CD4-positive, alpha-beta T cell treated with Interleukin-15 for 4 hours (primary cell): ENCODE data around the gene FGGY.
"Not testable (repeated sequence)": the region's sequence is repeated elsewhere in the genome, so short reads cannot be mapped to it uniquely, and the experiment has no call there.

Experiments used
- DNase-seq: peaks from one replicate; pipeline ENCODE4 v3.0.0-alpha.2; 2020; ENCODE audit warnings: low spot score

FGGY gene

GRCh38 chr1:59735927-59736326 is 439.0 kb downstream of the FGGY start:
- DNase-seq = not testable (repeated sequence)

DNA sequence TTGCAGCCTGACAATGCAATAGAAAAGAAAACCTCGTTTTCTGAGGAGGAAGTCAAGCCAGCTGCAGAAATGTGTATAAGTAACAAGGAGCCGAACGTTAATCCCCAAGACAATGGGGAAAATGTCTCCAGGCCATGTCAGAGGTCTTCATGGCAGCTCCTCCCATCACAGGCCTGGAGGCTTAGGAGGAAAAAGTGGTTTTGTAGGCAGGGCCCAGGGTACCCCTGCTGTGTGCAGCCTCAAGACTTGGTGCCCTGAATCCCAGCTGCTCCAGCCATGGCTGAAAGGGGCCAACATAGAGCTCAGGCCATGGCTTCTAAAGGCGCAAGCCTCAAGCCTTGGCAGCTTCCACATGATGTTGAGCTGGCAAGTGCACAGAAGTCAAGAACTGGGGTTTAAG is 439.9 kb downstream of the FGGY start:
- no peak for DNase-seq

DNA sequence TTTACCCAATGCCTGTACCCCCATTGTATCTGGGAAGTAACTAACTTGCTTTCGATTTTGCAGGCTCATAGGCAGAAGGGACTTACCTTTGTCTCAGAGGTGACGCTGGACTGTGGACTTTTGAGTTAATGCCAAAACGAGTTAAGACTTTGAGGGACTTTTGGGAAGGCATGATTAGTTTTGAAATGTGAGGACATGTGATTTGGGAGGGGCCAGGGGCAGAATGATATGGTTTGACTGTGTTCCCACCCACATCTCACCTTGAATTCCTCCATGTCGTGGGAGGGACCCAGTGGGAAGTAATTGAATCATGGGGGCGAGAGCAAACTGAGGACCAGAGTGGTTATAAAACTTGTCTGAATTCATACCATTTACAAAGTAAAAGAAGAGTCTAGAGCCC is 440.7 kb downstream of the FGGY start:
- DNase-seq = no peak

DNA sequence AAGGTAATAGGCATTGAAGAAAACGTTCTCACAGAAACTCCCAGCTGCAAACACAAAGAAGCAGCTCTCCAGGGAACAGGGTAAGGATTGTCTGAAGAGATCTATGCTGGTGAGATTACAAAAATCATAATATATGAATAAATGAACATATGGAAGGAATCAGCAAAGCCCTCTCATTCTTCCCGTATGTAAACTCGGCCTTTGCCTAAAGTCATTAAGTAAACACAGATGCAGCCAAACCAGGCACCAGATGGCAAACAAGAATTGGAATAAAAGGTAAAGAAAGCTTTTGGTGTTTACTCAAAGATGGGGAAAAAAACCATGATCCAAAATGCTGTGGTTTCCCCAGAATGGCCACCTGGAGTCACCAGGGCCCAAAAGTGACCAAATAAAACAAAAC is 441.3 kb downstream of the FGGY start:
- DNase-seq = no peak

- no peak for DNase-seq
Measured at GRCh38 chr1:59738591-59739015, 441.7 kb downstream of the FGGY start.

DNA sequence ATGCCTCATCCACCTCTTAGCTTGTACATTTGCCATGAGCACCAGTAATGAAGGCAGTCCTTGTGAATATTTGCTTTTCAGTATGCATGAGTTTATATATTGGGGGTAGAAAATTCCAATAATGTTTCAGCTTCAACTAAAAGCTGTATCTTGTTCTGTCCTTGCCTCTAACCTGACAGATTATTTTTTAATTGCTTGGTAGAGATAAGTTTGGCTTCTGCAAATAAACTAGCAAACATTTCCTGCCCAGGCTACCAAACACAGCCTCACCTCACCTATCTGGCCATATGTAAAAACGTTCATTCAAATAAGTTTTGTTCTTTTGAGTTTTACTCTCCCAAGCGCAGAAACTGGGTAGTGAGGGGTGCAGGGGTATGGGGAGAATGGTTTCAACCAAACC is 442.2 kb downstream of the FGGY start:
- no peak for DNase-seq

DNA sequence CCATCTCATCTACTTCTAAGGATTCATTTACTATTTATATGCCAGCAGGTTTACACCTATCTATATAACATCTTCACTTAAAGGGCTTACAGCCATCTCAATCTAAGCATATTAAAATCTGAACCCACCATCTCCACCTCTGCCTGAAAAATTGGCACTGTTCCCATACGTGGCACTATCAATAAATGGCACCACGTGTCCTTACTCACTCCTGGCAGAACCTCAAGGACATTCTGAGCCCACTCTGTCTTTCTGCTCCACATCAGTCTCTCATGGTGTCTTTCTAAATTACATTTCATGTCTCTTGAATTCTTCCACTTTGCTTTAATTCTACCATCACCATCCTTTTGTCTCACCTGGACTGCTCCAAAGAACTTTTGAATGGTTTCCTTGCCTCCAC is 445.6 kb downstream of the FGGY start:
- DNase-seq = no peak

DNA sequence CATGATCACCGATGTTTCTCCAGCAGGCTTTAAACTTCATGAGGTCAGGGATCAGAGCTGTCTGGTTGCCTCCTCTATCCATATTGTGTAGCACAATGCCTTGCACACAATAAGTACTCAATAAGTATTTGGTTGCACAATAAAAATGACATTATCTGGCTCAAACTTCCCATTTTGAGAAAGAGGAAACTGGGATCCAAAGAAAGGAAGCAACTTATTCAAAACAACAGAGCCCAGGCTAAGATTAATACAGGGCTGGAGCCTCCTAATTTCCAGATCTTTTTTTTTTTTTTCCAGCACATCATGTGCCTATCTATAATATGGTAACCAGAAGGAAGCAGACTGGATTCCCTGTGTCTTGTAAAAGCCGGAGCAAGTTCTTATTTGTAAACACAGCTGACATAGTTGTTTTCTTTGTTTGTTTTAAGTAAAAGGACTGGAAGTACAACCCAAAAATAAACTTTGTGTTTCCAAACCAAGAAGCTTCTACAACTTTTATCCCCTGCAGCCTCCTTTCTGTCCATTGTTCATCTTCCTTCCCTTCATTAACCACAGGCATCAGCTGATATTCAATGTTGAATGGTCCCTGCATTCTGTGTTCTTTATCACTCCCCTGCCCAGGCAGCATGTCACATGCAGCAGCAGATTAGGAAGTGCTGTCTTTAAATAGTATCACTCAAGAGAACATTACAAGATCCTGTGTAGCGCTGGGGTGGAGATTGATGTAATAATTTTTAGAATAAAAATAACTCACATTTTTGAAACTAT is 446.6 kb downstream of the FGGY start:
- DNase-seq = no peak

DNA sequence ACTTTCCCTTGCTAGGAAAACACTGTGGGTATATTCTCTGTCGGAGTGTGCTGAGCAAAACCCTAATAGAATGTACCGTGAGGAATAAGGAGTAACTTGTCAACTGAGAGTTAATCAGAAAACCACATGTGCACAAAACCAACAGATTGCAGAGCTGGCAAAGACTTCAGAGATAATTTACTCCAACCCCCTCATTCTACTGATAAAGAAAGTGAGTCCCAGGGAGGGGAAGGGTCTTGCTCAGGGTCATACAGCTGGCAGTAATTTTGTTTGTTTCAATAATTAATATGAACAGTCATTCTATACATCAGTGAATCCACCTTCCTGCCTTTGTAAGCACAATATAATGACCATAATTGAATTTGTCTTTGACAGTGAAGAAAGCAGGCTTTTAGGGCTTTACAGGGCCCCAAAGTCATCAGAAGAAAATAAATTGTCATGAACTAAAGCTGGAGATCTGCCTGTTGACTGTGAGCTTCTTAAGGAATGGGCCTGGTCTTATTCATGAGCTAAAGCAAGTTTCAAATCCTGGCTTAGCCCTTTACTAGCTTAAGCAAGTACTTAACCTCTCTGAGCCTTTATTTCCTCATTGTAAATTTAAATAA is 450.6 kb downstream of the FGGY start:
- DNase-seq = no peak

DNA sequence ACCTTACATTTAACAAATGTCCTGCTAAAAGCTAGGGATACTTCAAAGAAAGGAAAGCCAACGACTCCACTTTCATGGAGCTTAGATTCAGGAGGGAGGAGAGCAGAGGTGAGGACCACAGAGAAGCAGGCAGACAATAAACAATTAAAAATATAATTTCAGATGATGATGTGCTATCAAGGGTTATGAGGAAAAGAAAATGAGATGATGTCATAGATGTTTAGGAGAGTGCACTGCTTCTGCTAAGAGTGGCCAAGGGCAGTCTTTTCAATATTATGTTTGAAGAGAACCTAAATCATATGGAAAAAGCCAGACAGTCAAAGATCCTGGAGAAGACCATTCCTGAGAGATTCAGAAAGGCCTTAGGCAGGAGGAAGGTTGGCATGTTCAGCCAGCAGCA is 451.2 kb downstream of the FGGY start:
- DNase-seq = no peak

DNA sequence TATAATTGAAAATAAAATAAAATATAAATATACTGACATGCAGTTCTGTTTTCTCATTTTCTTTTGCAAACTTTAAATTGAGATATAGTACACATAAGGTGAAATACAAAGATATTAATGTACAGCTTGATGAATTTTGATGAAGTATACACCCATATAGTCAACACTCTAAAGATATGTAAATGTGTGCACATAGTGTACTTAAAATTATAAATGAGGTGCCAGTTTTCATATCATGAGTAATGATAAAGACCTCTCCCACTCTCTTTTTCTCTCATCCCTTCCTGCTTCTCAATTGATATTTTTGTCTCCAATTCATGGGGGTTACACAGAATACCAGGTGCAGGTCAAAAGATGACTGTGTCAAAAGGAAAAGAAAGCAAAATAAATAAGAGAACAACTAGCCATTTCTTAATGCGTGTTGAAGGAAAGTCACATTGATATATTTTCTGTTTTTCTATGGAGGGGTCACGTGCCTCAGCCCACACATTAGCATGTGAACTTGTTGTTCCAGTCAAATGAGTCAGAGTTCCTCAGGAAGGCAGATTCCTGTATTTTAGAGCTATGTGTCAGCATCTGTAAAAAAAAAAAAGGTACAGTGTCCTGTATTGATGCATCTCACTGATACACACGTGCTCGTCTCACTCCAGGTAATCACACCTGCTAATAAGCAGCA is 453.6 kb downstream of the FGGY start:
- DNase-seq = no peak

- no peak for DNase-seq
Measured at GRCh38 chr1:59751004-59751395, 454.1 kb downstream of the FGGY start.

GRCh38 chr1:59751801-59752200 is 454.9 kb downstream of the FGGY start:
- no peak for DNase-seq

GRCh38 chr1:59752556-59753414 is 455.9 kb downstream of the FGGY start:
- DNase-seq = no peak

GRCh38 chr1:59755069-59755685 is 458.3 kb downstream of the FGGY start:
- no peak for DNase-seq

DNA sequence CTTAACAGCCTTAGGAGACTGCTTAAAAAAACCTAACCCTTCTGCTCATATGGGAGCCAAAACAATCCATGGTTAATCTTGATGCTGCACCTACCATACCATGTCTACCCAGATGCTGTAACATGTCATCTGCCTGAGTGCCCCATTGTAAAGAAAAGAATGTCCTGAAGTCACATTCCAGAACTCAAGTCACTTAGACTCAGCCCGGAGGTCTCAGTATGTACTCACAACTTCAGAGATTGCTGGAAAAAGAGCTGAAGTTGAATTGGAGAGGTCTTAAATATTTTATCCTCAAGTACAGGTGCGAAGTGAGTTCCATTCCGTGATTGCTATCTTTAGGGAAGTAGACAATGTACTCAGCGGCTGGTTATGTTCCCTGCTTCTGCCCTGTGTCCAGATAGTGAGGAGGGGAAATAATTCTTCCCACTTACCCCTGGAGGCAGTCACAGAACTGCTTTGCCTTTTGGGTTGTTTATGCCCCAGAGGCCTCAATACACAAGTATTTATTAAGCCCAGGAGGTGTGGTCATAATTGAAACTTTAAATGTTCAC is 460.4 kb downstream of the FGGY start:
- DNase-seq = no peak

DNA sequence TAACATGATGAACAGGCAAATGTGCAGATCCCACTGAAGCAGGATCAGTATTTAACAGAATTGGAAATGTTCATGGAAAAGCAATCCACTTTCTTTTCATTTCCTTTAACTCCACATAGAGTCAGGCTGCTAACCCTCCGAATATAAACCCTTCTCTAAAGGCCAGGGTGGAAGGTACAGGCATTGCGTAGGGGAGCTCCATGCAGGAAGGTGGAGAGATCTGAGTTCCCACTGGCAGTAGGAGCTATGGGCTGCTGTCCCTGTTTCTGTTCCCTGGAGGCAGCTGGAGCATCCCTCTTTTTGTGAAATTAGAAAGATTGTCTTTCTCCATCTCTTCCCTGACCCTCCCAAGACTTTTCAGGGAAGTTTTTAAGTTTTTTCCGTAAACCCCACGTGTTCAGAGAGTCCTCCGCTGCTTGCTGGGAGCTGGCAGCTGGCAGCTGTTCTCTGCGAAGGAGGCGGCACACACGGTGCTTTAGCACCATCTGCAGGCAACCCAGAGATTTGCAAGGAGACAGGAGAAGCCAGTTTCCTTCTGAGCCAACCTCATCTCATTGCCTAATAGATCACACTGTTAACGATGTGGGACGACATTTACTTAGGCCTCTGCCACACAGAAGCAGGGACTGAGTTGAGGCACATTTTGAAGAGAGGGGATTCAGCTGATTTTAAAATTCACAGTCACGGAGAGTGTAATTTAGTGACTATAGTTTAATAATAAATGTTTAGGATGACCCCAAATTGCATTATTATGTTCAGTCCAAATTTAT is 462.4 kb downstream of the FGGY start:
- peak; percentile 69 for DNase-seq

DNA sequence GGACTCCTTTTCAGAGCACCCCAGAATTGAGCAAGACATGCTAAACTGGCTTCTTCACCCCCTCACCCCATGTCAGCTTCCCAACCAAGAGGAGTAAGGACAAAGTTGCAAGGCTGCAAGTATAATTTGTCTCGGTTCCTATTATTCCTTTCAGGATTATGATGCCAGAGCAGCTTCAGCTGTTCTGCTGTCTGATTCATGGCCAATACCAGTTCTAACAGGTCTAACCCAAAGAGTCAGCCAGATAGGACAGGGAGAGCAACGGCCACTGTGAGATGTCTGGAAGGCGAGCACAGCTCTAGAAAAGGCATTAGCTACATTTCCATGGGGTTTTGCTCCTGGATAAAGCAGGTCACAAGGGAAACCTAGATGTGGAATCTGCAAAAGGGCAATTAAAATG is 464.5 kb downstream of the FGGY start:
- DNase-seq = no peak

- no peak for DNase-seq
Measured at GRCh38 chr1:59763418-59763817, 466.5 kb downstream of the FGGY start.

DNA sequence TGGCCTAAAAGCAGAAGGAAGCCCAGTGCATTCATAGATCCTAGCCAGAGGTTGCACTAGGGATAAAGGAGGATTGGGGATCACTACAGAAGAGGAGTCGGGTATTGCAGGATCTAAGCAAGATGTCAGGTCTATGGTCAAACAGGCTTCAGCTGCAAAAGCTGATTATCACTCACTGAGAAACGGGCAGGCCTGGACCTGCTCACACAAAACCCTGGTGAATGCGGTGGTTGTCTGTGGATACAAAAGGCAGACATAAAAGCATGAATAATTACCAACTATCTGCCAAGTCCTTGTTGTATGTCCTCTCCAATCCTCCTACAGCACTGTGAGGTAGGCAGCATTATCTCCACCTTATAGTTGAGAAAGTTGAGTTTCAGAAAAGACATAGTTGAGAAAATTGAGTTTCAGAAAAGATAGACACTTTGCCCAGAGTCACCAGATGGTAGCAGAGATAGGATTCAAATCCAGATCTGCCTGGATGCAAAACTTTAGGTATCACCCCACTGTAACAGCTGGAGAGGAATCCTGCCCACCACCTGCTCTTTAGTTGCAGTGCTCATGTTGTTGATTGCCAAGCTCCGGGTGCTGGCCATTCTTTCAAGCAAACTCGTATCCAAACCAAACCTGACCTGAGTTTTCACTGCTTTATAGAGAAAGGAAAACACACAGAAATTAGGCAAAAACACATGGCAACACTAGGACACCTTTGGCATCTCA is 468.3 kb downstream of the FGGY start:
- DNase-seq = no peak
